H9 (cell line): ENCODE measurements around the gene HTRA3. TPM values are rescaled to one million over a fixed set of nuclear protein-coding genes. Genes with fewer than 3 reads are reported as not detected.

ENCODE experiments used
- DNase-seq: peaks from one replicate; pipeline ENCODE4 v3.0.0-alpha.2; 2017
- H2AFZ ChIP-seq: one replicate; pipeline ENCODE4 v1.6.1; 2013; ENCODE audit warnings: mild to moderate bottlenecking, low read length, control low read depth, moderate library complexity
- H2AK5ac ChIP-seq: 2 replicates; pipeline ENCODE4 v1.6.1; 2013; ENCODE audit warnings: low read length, control low read depth, mixed read lengths; ENCODE audit not compliant: insufficient read length
- H2BK120ac ChIP-seq: one replicate; pipeline ENCODE4 v1.6.1; 2013; ENCODE audit warnings: low read depth, mild to moderate bottlenecking, low read length, control low read depth, inconsistent platforms; ENCODE audit not compliant: poor library complexity, severe bottlenecking
- H2BK12ac ChIP-seq: 2 replicates; pipeline ENCODE4 v1.6.1; 2013; ENCODE audit warnings: low read length, control low read depth, mixed read lengths, low read depth; ENCODE audit not compliant: insufficient read length
- H2BK15ac ChIP-seq: 2 replicates; pipeline ENCODE4 v1.6.1; 2013; ENCODE audit warnings: low read depth, low read length, control low read depth
- H2BK20ac ChIP-seq: one replicate; pipeline ENCODE4 v1.6.1; 2013; ENCODE audit warnings: low read depth, mild to moderate bottlenecking, low read length, control low read depth, inconsistent platforms; ENCODE audit not compliant: poor library complexity, severe bottlenecking
- H2BK5ac ChIP-seq: 2 replicates; pipeline ENCODE4 v1.6.1; 2013; ENCODE audit warnings: low read length, control low read depth, mixed read lengths; ENCODE audit not compliant: insufficient read length
- H3K14ac ChIP-seq: 2 replicates; pipeline ENCODE4 v1.6.1; 2013; ENCODE audit warnings: low read length, control low read depth; ENCODE audit not compliant: insufficient read depth
- H3K18ac ChIP-seq: 2 replicates; pipeline ENCODE4 v1.6.1; 2013; ENCODE audit warnings: low read depth, mild to moderate bottlenecking, mixed read lengths, low read length, control low read depth; ENCODE audit not compliant: insufficient read length
- H3K23ac ChIP-seq: 2 replicates; pipeline ENCODE4 v1.6.1; 2013; ENCODE audit warnings: low read length, control low read depth, mixed read lengths, low read depth; ENCODE audit not compliant: insufficient read length
- H3K23me2 ChIP-seq: 2 replicates; pipeline ENCODE4 v1.6.1; 2013; ENCODE audit warnings: low read depth, mild to moderate bottlenecking, mixed read lengths, low read length, control low read depth; ENCODE audit not compliant: insufficient read length, poor library complexity, severe bottlenecking
- H3K27ac ChIP-seq: 2 replicates; pipeline ENCODE4 v1.5.1; 2013; ENCODE audit warnings: low read length, control low read depth, mixed read lengths, low read depth; ENCODE audit not compliant: insufficient read length
- H3K27me3 ChIP-seq: 2 replicates; pipeline ENCODE4 v1.6.1; 2013; ENCODE audit warnings: low read length, control low read depth, inconsistent platforms; ENCODE audit not compliant: insufficient read depth
- H3K4ac ChIP-seq: 2 replicates; pipeline ENCODE4 v1.6.1; 2013; ENCODE audit warnings: low read depth, mild to moderate bottlenecking, control low read depth, inconsistent platforms, low read length, moderate library complexity
- H3K4me1 ChIP-seq: 2 replicates; pipeline ENCODE4 v1.6.1; 2013; ENCODE audit warnings: low read length, control low read depth, inconsistent platforms; ENCODE audit not compliant: insufficient read depth
- H3K4me2 ChIP-seq: 2 replicates; pipeline ENCODE4 v1.6.1; 2013; ENCODE audit warnings: low read length, control low read depth, mixed read lengths; ENCODE audit not compliant: insufficient read length, insufficient read depth
- H3K56ac ChIP-seq: 2 replicates; pipeline ENCODE4 v1.6.1; 2013; ENCODE audit warnings: low read depth, mild to moderate bottlenecking, mixed read lengths, low read length, control low read depth; ENCODE audit not compliant: insufficient read length
- H3K79me1 ChIP-seq: 2 replicates; pipeline ENCODE4 v1.6.1; 2013; ENCODE audit warnings: low read depth, mild to moderate bottlenecking, moderate library complexity, low read length, control low read depth, inconsistent platforms; ENCODE audit not compliant: insufficient read depth, poor library complexity, severe bottlenecking
- H3K79me2 ChIP-seq: 2 replicates; pipeline ENCODE4 v1.6.1; 2013; ENCODE audit warnings: low read length, control low read depth, inconsistent platforms; ENCODE audit not compliant: insufficient read depth
- H3K9ac ChIP-seq: 2 replicates; pipeline ENCODE4 v1.6.1; 2013; ENCODE audit warnings: low read length, control low read depth, mixed read lengths; ENCODE audit not compliant: insufficient read length; ENCODE audit errors: extremely low read depth
- H3K9me3 ChIP-seq: one replicate; pipeline ENCODE4 v1.6.1; 2013; ENCODE audit warnings: low read depth, low read length, inconsistent platforms; ENCODE audit not compliant: control insufficient read depth
- H3T11ph ChIP-seq: one replicate; pipeline ENCODE4 v1.6.1; 2013; ENCODE audit warnings: mild to moderate bottlenecking, low read length, control low read depth, inconsistent platforms
- H4K20me1 ChIP-seq: one replicate; pipeline ENCODE4 v1.6.1; 2013; ENCODE audit not compliant: control insufficient read depth, insufficient read length, insufficient read depth
- H4K5ac ChIP-seq: 2 replicates; pipeline ENCODE4 v1.6.1; 2013; ENCODE audit warnings: low read depth, mild to moderate bottlenecking, mixed read lengths, low read length, control low read depth; ENCODE audit not compliant: insufficient read length
- H4K8ac ChIP-seq: replicated peaks from 2 replicates; pipeline ENCODE4 v1.6.1; 2013; ENCODE audit warnings: low read length, control low read depth, mixed read lengths, low read depth; ENCODE audit not compliant: insufficient read length
- H4K91ac ChIP-seq: 2 replicates; pipeline ENCODE4 v1.6.1; 2013; ENCODE audit warnings: low read depth, mild to moderate bottlenecking, moderate library complexity, mixed read lengths, low read length, control low read depth; ENCODE audit not compliant: insufficient read length
- H3K27ac Mint-ChIP-seq, 3 experiments: 2 replicates in 2 of 3; 3 replicates in 1 of 3; pipeline ENCODE4 v1.8.0; 2020 to 2021; ENCODE audit warnings: mixed read lengths in 3 of 3, mild to moderate bottlenecking in 1 of 3, moderate library complexity in 1 of 3
- H3K27me3 Mint-ChIP-seq: 2 replicates; pipeline ENCODE4 v1.8.0; 2021; ENCODE audit warnings: low read depth, mild to moderate bottlenecking, moderate library complexity, mixed read lengths
- H3K36me3 Mint-ChIP-seq, 3 experiments: 2 replicates in 2 of 3; 3 replicates in 1 of 3; pipeline ENCODE4 v1.8.0; 2020 to 2021; ENCODE audit warnings: low read depth in 3 of 3, mixed read lengths in 3 of 3; ENCODE audit not compliant: insufficient read depth in 1 of 3
- H3K4me1 Mint-ChIP-seq, 2 experiments: 2 replicates each; pipeline ENCODE4 v1.8.0; 2020; ENCODE audit warnings: mixed read lengths in 2 of 2
- H3K4me3 Mint-ChIP-seq, 2 experiments: 2 replicates in 1 of 2; 3 replicates in 1 of 2; pipeline ENCODE4 v1.8.0; 2020 to 2021; ENCODE audit warnings: mild to moderate bottlenecking in 2 of 2, mixed read lengths in 2 of 2, moderate library complexity in 1 of 2
- H3K9me3 Mint-ChIP-seq, 2 experiments: 2 replicates in 1 of 2; 3 replicates in 1 of 2; pipeline ENCODE4 v1.8.0; 2020; ENCODE audit warnings: mild to moderate bottlenecking in 2 of 2, mixed read lengths in 2 of 2, moderate library complexity in 1 of 2
- CTCF ChIP-seq: fragments of 200-600 bp; sonication (generic); conservative IDR thresholded peaks from 3 replicates; pipeline ENCODE4 v1.8.0; 2021; ENCODE audit warnings: antibody characterized with exemption, mild to moderate bottlenecking
- whole genome bisulfite sequencing: extraction: QIAGEN DNeasy Blood & Tissue Kit; methylation state at CpG from one replicate; pipeline ENCODE4 v1.1.7; 2013; ENCODE audit warnings: missing lambda C conversion rate, low lambda C conversion rate, mixed read lengths; ENCODE audit not compliant: insufficient read length; ENCODE audit errors: extremely low coverage; 5-methylcytosine and 5-hydroxymethylcytosine counted together
- total RNA-seq: library from RNA; stranded (reverse); gene quantifications from 2 replicates; pipeline ENCODE4 v1.2.1, GENCODE V29; 2021

Gene HTRA3
- total RNA-seq, 1 experiment from 2014 or later: 3.0 TPM

GRCh38 chr4:8297141-8297601, 27.6 kb downstream of the HTRA3 start:
- no peak overlapping the region for H2BK12ac ChIP-seq
- WGBS: no CpG with 5 or more reads among the region's 9 CpGs
- H4K5ac ChIP-seq: no peak overlapping the region
- no peaks in the 10 kb centered on the region for H3K4me1 Mint-ChIP-seq
- H3K4me3 Mint-ChIP-seq: no peak overlapping the region
- H3K9me3 ChIP-seq: no peaks in the 10 kb centered on the region
- H3K9ac ChIP-seq: no peak overlapping the region
- no peak for DNase-seq
- peaks cover 5 to 6% of the 10 kb centered on the region in 2 experiments; a peak in 3 of 5 replicates for H3K9me3 Mint-ChIP-seq
- no peak overlapping the region for H3K23ac ChIP-seq
- H2BK5ac ChIP-seq: no peak overlapping the region
- H3K36me3 Mint-ChIP-seq: peaks cover 4 to 7% (median 4%) of the 10 kb centered on the region in 3 experiments; a peak in 5 of 7 replicates
- H2AFZ ChIP-seq: no peak overlapping the region
- no peak overlapping the region for H3K18ac ChIP-seq
- H3K27me3 ChIP-seq: no peaks in the 10 kb centered on the region
- no peak overlapping the region for H3K4me2 ChIP-seq
- H2BK15ac ChIP-seq: no peak overlapping the region
- no peak overlapping the region for H3K27ac ChIP-seq
- no peak overlapping the region for H3K56ac ChIP-seq
- H4K8ac ChIP-seq: no peak overlapping the region
- H3K4me1 ChIP-seq: no peaks in the 10 kb centered on the region
- peaks cover 3% of the 10 kb centered on the region for H3K27me3 Mint-ChIP-seq
- no peak overlapping the region; the same call in 1 of the 2 replicates for H3K14ac ChIP-seq
- H4K20me1 ChIP-seq: no peaks in the 10 kb centered on the region
- no peak overlapping the region for H2BK20ac ChIP-seq
- H3K23me2 ChIP-seq: no peaks in the 10 kb centered on the region
- H4K91ac ChIP-seq: no peak overlapping the region
- no peak for TF ChIP-seq CTCF
- no peaks in the 10 kb centered on the region for H3K79me1 ChIP-seq
- no peak overlapping the region for H3K27ac Mint-ChIP-seq
- no peak overlapping the region for H2BK120ac ChIP-seq
- H2AK5ac ChIP-seq: no peak overlapping the region
- no peak overlapping the region for H3K4ac ChIP-seq
- no peaks in the 10 kb centered on the region for H3K79me2 ChIP-seq
- no peak overlapping the region for H3T11ph ChIP-seq
